ENCODE measurements around the gene PALM2AKAP2.

Gene PALM2AKAP2

GRCh38 chr9:109793921-109794320, 13.9 kb downstream of the PALM2AKAP2 start:
- H3K9ac ChIP-seq (ENCODE audit: low read depth, low read length), result no peak overlapping the region
- no peak overlapping the region for H3K27ac ChIP-seq (ENCODE audit: low read length)
- no peaks in the 10 kb centered on the region for H3K9me3 ChIP-seq (ENCODE audit: insufficient read depth, low read depth, low read length)
- H3K4me3 ChIP-seq (ENCODE audit: low read length), result no peak overlapping the region
- no peaks in the 10 kb centered on the region for H3K4me1 ChIP-seq (ENCODE audit: insufficient read depth, low read length)
- no peaks in the 10 kb centered on the region for H3K27me3 ChIP-seq (ENCODE audit: insufficient read depth, low read length)
- H3K36me3 ChIP-seq (ENCODE audit: insufficient read depth, low read depth, low read length), result no peaks in the 10 kb centered on the region

- Histone ChIP-seq H3K9ac (ENCODE audit: low read depth, low read length) (no peak overlapping the region), H3K36me3 (ENCODE audit: insufficient read depth, low read depth, low read length) (no peaks in the 10 kb centered on the region), H3K27ac (ENCODE audit: low read length) (no peak overlapping the region), H3K4me3 (ENCODE audit: low read length) (no peak overlapping the region), H3K27me3 (ENCODE audit: insufficient read depth, low read length) (no peaks in the 10 kb centered on the region), H3K9me3 (ENCODE audit: insufficient read depth, low read depth, low read length) (no peaks in the 10 kb centered on the region), H3K4me1 (ENCODE audit: insufficient read depth, low read length) (no peaks in the 10 kb centered on the region)
These were observed 14.5 kb downstream of the PALM2AKAP2 start for GRCh38 chr9:109794361-109795012.

DNA sequence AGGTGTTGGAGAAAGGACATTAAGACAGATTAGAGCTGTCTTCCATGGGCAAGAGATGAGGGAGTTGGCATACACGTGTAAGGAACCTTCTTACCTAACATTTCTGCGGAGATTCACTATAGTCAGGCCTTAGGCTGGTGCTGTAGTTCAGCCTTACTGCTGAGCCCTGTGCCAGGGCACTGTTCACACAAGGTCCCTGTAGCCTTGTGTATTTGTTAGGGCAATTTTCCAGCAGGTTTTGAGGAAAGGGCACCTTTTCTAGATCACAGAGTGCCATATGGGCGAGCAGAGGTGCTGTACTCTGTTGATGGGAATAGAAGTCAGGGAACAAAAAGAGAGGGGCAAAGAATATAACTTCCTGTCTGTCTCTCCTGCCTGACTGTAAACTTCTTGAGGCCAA, 15.6 kb downstream of the PALM2AKAP2 start:
- Histone ChIP-seq H3K4me3 (ENCODE audit: low read length) (no peak overlapping the region), H3K27ac (ENCODE audit: low read length) (no peak overlapping the region), H3K9ac (ENCODE audit: low read depth, low read length) (no peak overlapping the region), H3K36me3 (ENCODE audit: insufficient read depth, low read depth, low read length) (no peaks in the 10 kb centered on the region), H3K9me3 (ENCODE audit: insufficient read depth, low read depth, low read length) (no peaks in the 10 kb centered on the region), H3K27me3 (ENCODE audit: insufficient read depth, low read length) (no peaks in the 10 kb centered on the region), H3K4me1 (ENCODE audit: insufficient read depth, low read length) (no peaks in the 10 kb centered on the region)

GRCh38 chr9:109796078-109796477, 16.1 kb downstream of the PALM2AKAP2 start:
- Histone ChIP-seq H3K27ac (ENCODE audit: low read length) (no peak overlapping the region), H3K27me3 (ENCODE audit: insufficient read depth, low read length) (no peaks in the 10 kb centered on the region), H3K4me1 (ENCODE audit: insufficient read depth, low read length) (no peaks in the 10 kb centered on the region), H3K36me3 (ENCODE audit: insufficient read depth, low read depth, low read length) (no peaks in the 10 kb centered on the region), H3K9ac (ENCODE audit: low read depth, low read length) (no peak overlapping the region), H3K9me3 (ENCODE audit: insufficient read depth, low read depth, low read length) (no peaks in the 10 kb centered on the region), H3K4me3 (ENCODE audit: low read length) (no peak overlapping the region)

GRCh38 chr9:109797006-109797405, 17.0 kb downstream of the PALM2AKAP2 start:
- no peaks in the 10 kb centered on the region for H3K4me1 ChIP-seq (ENCODE audit: insufficient read depth, low read length)
- no peak overlapping the region for H3K9ac ChIP-seq (ENCODE audit: low read depth, low read length)
- H3K27me3 ChIP-seq (ENCODE audit: insufficient read depth, low read length), result no peaks in the 10 kb centered on the region
- no peaks in the 10 kb centered on the region for H3K36me3 ChIP-seq (ENCODE audit: insufficient read depth, low read depth, low read length)
- H3K4me3 ChIP-seq (ENCODE audit: low read length), result no peak overlapping the region
- H3K9me3 ChIP-seq (ENCODE audit: insufficient read depth, low read depth, low read length), result no peaks in the 10 kb centered on the region
- no peak overlapping the region for H3K27ac ChIP-seq (ENCODE audit: low read length)

- H3K36me3 ChIP-seq (ENCODE audit: insufficient read depth, low read depth, low read length), result no peaks in the 10 kb centered on the region
- no peaks in the 10 kb centered on the region for H3K27me3 ChIP-seq (ENCODE audit: insufficient read depth, low read length)
- H3K4me3 ChIP-seq (ENCODE audit: low read length), result no peak overlapping the region
- no peaks in the 10 kb centered on the region for H3K4me1 ChIP-seq (ENCODE audit: insufficient read depth, low read length)
- H3K9ac ChIP-seq (ENCODE audit: low read depth, low read length), result no peak overlapping the region
- no peaks in the 10 kb centered on the region for H3K9me3 ChIP-seq (ENCODE audit: insufficient read depth, low read depth, low read length)
- H3K27ac ChIP-seq (ENCODE audit: low read length), result no peak overlapping the region
These were observed 17.5 kb downstream of the PALM2AKAP2 start for GRCh38 chr9:109797509-109797908.

DNA sequence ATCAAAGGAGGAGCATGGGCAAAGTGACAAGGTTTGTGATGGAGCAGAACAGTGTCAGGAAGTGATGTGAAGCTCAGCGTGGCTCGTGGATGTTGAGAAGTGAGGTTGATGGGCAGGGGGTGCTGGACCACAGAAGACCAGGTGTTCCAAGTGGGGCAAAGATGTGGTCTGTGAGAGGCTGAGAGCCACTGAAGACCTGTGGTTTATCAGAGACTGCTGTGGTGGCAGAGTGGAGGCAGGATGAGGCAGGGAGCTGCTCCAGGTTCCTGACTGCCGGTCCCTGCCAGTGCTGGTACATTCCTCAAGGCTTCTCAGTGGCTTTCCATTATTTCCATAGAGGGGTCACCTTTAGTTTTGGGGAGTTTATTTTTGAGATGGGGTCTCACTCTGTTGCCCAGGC, 19.1 kb downstream of the PALM2AKAP2 start:
- no peak overlapping the region for H3K9ac ChIP-seq (ENCODE audit: low read depth, low read length)
- H3K9me3 ChIP-seq (ENCODE audit: insufficient read depth, low read depth, low read length), result no peaks in the 10 kb centered on the region
- no peaks in the 10 kb centered on the region for H3K36me3 ChIP-seq (ENCODE audit: insufficient read depth, low read depth, low read length)
- H3K4me3 ChIP-seq (ENCODE audit: low read length), result no peak overlapping the region
- no peaks in the 10 kb centered on the region for H3K27me3 ChIP-seq (ENCODE audit: insufficient read depth, low read length)
- H3K4me1 ChIP-seq (ENCODE audit: insufficient read depth, low read length), result no peaks in the 10 kb centered on the region
- H3K27ac ChIP-seq (ENCODE audit: low read length), result no peak overlapping the region

GRCh38 chr9:109799792-109800191, 19.8 kb downstream of the PALM2AKAP2 start:
- Histone ChIP-seq H3K36me3 (ENCODE audit: insufficient read depth, low read depth, low read length) (no peaks in the 10 kb centered on the region), H3K27ac (ENCODE audit: low read length) (no peak overlapping the region), H3K4me1 (ENCODE audit: insufficient read depth, low read length) (no peaks in the 10 kb centered on the region), H3K27me3 (ENCODE audit: insufficient read depth, low read length) (no peaks in the 10 kb centered on the region), H3K9me3 (ENCODE audit: insufficient read depth, low read depth, low read length) (no peaks in the 10 kb centered on the region), H3K9ac (ENCODE audit: low read depth, low read length) (no peak overlapping the region), H3K4me3 (ENCODE audit: low read length) (no peak overlapping the region)

DNA sequence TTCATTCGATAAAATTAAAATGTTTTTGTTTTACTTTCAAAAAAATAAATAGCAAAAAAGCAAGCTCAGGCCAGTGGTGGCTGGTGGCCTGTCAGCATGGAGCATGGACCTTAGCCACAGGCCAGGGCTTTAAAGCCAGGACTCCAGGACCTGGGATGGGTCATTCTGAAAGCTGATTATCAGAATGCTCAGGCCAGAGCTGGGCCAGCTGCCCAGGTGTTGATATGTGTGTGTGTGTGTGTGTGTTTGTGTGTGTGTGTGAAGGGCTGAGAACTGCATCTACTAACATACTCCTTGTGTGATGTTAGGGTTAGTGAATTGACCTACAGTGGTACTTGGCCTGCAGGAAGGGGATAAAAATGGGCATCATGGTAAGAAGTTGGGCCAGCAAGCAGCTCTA, 21.5 kb downstream of the PALM2AKAP2 start:
- H3K4me1 ChIP-seq (ENCODE audit: insufficient read depth, low read length), result no peaks in the 10 kb centered on the region
- no peaks in the 10 kb centered on the region for H3K27me3 ChIP-seq (ENCODE audit: insufficient read depth, low read length)
- no peaks in the 10 kb centered on the region for H3K36me3 ChIP-seq (ENCODE audit: insufficient read depth, low read depth, low read length)
- no peak overlapping the region for H3K9ac ChIP-seq (ENCODE audit: low read depth, low read length)
- no peaks in the 10 kb centered on the region for H3K9me3 ChIP-seq (ENCODE audit: insufficient read depth, low read depth, low read length)
- H3K27ac ChIP-seq (ENCODE audit: low read length), result no peak overlapping the region
- H3K4me3 ChIP-seq (ENCODE audit: low read length), result no peak overlapping the region

DNA sequence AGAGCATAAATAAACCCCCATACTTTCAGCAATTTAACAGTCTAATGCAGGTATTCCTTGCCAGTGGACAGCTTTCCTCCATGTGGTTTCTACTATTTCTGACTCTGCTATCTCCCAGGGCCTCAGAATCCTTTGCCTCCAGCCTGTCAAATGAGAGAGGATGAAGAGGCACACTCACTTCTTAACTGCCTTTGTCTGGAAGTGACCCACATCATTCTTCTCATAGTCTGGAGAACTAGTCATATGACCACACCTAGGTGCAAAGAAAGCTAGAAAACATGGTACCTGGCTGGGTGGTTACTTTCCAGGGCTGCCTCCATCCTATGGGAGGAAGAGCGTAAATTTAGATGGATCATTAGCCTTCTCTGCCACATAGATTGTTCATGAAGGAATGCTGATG, 22.5 kb downstream of the PALM2AKAP2 start:
- H3K36me3 ChIP-seq (ENCODE audit: insufficient read depth, low read depth, low read length), result no peaks in the 10 kb centered on the region
- no peaks in the 10 kb centered on the region for H3K4me1 ChIP-seq (ENCODE audit: insufficient read depth, low read length)
- H3K9me3 ChIP-seq (ENCODE audit: insufficient read depth, low read depth, low read length), result no peaks in the 10 kb centered on the region
- no peak overlapping the region for H3K9ac ChIP-seq (ENCODE audit: low read depth, low read length)
- no peak overlapping the region for H3K4me3 ChIP-seq (ENCODE audit: low read length)
- no peaks in the 10 kb centered on the region for H3K27me3 ChIP-seq (ENCODE audit: insufficient read depth, low read length)
- no peak overlapping the region for H3K27ac ChIP-seq (ENCODE audit: low read length)

- H3K27ac ChIP-seq (ENCODE audit: low read length), result no peak overlapping the region
- no peaks in the 10 kb centered on the region for H3K4me1 ChIP-seq (ENCODE audit: insufficient read depth, low read length)
- no peak overlapping the region for H3K9ac ChIP-seq (ENCODE audit: low read depth, low read length)
- no peak overlapping the region for H3K4me3 ChIP-seq (ENCODE audit: low read length)
- no peaks in the 10 kb centered on the region for H3K9me3 ChIP-seq (ENCODE audit: insufficient read depth, low read depth, low read length)
- H3K27me3 ChIP-seq (ENCODE audit: insufficient read depth, low read length), result no peaks in the 10 kb centered on the region
- no peaks in the 10 kb centered on the region for H3K36me3 ChIP-seq (ENCODE audit: insufficient read depth, low read depth, low read length)
These were observed 25.1 kb downstream of the PALM2AKAP2 start for GRCh38 chr9:109805050-109805449.

DNA sequence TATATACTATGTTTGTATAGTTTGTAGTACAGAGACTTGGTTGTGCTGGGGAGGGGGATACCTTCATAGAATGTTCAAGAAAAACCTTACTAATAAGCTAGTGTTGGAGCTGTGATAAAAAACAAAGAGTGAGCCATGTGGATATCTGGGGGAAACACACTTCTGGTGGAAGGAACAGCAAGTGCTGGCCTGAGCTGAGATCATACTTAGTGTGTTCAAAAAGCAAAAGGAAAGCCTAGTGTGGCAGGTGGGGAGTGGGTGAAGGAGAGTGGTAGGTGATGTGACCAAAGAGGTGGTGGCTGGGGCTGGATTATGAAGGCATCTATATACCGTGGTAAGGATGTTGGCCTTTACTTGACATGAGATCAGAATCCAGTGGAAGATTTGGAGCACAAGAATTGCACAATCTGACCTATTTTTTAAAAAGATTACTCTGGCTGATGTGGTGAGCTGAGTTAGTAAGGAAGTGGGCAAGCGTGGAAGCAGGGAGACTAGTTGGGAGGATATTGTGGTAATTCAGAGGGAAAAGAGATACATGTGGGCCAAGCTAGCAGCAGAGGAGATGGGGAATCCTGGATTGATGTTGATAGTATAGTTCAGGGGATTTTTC, 26.6 kb downstream of the PALM2AKAP2 start:
- no peaks in the 10 kb centered on the region for H3K36me3 ChIP-seq (ENCODE audit: insufficient read depth, low read depth, low read length)
- no peaks in the 10 kb centered on the region for H3K27me3 ChIP-seq (ENCODE audit: insufficient read depth, low read length)
- H3K4me1 ChIP-seq (ENCODE audit: insufficient read depth, low read length), result no peaks in the 10 kb centered on the region
- H3K9me3 ChIP-seq (ENCODE audit: insufficient read depth, low read depth, low read length), result no peaks in the 10 kb centered on the region
- H3K9ac ChIP-seq (ENCODE audit: low read depth, low read length), result no peak overlapping the region
- no peak overlapping the region for H3K27ac ChIP-seq (ENCODE audit: low read length)
- no peak overlapping the region for H3K4me3 ChIP-seq (ENCODE audit: low read length)

Measured in iPS-20b (cell line).